A204.1 (cell line): Measurements from ENCODE around the gene LRRC42.
A peak's percentile ranks its signal among the peaks of the same experiment; 100 is the strongest.

Experiments used
- FAIRE-seq: peaks from 2 replicates; lab custom pipeline; 2012; peaks lifted over from hg19 to GRCh38; lab: Jason Lieb, UNC

LRRC42 gene, protein sequence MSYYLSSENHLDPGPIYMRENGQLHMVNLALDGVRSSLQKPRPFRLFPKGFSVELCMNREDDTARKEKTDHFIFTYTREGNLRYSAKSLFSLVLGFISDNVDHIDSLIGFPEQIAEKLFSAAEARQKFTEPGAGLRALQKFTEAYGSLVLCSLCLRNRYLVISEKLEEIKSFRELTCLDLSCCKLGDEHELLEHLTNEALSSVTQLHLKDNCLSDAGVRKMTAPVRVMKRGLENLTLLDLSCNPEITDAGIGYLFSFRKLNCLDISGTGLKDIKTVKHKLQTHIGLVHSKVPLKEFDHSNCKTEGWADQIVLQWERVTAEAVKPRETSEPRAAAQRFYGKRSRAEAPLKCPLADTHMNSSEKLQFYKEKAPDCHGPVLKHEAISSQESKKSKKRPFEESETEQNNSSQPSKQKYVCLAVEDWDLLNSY

DNA sequence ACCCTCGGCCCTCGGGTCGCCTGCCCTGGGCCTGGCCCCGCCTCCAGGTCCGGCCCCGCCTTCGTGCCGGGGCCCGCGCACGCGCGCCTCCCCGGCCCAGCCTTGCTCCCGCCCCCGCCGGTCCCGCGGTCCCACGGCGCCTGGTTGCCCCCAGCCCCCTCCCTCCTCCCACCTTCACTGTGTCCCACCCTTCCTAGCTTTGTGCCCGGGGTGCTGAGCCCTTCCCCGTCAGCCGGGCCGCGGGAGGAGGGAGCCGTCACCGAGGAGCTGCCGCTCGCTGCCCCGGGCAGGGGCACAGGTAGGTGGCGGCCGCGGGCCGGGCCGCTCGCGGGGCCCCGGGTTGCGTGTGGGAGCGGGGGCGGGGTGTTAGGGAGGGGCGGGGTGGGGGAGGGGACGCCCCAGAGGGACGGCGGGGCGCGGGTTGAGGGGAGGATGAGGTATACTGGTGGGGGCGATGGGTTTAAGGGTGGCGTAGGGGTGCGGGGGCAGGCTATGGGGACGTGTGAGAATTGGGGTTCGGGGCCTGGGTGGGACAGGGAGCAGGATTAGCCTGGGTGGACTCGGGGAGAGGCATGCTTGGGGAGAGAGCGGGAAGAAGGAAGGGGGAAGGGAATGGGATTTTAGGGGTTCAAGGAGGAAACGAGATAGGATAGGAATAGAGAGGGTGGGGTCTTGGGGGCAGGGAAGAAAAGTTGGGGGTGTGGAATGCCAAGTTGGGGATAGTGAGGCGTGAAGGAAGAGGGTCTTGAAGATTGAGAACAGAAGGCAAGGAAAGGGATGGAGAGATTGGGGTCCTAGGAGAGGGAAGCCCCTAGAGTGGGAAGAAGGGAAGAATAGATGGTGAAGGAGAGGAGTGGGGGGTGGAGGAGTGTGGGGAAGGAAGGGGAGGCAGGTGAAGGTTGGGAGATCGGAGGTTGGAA lies at the start of gene LRRC42:
TSS of gene LRRC42 (plus strand) at position 99 of the 920 bp plus-strand sequence. CDS start 5,650 bp downstream, outside the sequence.
- no peak for FAIRE-seq

DNA sequence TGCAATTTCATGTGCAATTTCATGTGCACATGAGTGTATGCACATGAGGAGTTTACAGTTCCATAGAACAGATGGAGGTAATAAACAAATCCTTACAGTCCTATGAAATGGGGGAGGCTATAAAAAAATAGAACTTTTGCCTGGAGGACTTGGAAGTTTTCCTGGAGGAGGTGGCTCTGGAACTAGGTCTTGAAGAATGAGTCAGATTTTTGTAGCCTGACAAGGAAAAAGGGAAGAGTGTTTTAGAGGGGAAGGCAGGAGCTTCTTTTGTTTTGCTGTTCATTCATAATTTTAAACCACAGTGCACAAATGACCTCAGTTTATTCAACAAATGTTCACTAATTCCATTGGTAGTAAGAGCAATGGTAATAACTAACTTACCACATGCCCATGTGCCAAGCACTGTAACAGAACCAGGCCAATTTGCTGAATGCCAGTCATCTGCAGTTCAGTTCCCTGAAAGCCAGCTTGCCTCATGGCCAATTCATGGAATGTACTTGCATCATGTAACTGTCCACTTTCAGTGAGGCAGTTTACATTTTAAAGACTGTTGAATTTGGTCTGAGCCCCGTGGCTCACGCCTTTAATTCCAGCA lies 49.4 kb upstream of the LRRC42 start:
- FAIRE-seq, result no peak

DNA sequence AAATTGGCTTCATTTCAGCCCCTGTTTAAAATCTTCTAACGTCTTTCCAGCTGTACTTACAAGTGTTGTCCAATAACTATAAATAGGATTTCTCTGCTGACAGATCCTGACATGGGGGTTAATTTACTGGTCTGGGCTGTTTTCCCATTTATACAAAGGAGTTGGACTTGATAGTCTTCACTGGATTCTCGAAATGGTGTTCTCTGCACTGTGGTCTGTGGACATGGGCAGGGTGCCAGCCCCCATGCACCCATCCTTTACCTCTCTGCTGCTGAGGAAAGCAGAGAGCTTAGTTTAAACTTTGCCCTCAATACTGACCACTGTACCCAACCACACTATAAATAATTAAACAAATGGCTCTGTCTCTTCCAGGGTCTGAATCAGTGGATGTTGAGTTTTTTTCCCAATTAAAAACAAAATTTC lies 46.9 kb upstream of the LRRC42 start:
- FAIRE-seq, result no peak

DNA sequence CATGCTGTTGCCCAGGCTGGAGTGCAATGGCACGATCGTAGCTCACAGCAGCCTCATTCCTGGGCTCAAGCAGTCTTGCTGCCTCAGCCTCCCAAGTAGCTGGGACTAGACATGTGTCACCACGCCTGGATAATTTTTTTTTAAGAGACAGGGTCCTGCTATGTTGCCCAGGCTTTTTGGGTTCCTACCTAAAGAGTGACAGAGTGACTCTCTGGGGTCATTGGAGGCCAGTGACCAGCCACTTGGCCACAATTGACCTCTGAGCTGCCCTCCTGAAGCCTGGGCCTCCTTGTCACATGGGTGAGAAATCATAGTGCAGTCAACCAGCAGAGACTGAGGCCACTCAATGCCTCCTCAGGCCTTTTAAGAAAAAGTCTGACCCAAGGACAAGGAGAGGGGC lies 46.4 kb upstream of the LRRC42 start:
- FAIRE-seq, result no peak

DNA sequence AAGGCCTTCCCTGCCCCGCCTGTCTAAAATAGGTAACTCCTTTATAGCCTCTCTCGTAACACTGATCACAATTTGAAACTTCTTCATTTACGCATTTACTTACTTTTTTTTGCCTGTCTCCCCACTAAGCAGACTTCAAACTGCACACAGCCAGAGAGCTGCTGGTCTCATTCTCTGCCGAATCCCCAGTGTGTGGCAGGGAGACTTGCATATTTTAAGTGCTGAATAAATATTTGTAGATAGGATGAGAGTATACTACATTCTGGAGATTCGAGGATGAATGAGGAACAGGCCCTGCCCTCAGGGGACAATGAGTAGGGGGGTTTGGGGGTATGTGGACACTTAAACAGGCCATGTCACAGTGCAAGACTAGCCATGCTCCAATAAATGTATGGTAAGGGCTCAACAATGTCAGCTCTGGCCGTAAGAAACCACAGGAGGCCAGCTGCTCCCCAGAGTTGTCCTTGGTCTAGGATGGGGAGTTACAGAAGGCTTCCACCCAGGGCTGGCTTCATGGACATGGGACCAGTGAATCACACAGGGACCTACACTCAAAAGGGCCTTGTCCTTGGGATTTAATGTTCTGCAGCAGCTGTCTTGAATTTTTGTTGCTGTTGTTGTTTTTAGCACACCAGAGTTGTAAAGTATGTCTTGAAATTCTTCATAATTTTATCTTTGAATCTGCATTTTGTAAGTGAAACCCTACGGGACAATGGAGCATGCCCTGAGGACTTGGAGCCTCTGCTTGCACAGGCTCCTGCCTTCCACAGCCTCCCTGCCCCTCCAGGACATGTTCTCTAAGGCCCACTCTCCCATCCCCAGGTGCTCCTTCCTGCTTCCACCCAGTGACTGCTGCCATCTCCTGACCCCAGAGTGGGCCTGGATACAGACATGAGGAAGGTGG lies 43.7 kb upstream of the LRRC42 start:
- no peak for FAIRE-seq

DNA sequence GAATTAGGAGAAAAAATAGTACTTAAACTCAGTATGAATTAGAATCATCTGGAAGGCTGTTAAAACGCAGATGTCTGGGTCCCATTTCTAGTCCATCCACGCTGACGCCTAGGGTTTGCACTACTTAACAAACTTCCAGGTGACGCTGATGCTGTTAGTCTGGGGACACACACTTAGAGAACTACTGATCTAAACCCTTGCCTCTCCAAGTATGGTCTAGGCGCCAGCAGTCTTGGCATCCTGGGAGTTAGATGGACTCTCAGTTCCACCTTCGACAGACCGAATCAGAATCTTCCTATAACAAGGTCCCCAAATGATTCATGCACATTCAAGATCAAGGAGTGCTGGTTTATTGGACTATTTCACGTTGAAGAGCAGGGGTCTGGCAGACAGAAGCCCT lies 40.6 kb upstream of the LRRC42 start:
- FAIRE-seq, result no peak

DNA sequence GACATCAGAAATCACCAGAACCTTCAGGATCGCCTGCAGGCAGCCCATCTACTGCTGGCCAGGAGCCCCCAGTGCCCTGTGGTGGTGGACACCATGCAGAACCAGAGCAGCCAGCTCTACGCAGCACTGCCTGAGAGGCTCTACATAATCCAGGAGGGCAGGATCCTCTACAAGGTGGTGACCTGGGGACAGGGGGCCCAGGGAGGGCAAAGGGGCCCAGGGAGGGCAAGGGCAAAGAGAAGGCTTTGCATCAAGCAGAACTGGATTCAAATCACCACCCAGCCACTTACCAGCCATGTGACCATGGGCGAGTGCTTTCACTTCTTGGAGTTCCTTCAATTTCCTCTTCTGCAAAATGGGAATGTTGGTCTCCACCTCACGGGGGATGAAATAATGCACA lies 40.0 kb upstream of the LRRC42 start:
- no peak for FAIRE-seq

DNA sequence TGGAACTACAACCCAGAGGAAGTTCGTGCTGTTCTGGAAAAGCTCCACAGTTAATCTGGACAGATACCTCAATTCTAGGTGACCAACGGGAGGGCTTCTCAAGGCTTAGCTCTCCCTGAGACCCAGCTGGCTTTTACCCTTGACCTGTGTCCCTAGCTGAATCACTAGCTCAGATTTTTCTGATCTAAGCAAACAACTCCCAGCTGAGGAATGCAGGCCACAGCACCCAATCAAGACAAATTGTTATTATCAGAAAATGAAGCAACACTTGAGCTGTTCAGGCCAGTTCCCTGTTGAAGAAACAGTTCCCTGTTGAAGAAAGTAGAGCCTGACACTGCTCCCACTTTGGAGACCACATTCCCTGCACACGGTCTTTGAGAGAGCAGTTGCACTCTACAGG lies 36.2 kb upstream of the LRRC42 start:
- no peak for FAIRE-seq

DNA sequence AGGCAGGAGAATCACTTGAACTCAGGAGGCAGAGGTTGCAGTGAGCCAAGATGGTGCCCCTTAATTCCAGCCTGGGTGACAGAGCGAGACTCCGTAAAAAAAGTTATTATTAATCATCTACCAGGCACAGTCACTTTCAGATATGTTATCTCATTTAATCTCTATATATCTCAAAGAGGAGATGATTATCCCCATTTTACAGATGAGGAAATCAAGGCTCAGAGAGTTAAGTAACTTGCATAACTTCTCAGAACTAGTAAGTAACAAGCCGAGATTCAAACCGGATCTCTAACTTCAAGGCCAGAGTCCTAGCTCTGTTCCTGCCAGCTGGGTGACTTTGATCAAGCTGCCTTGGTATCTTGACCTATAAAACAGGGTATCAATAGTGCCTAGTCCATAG lies 34.7 kb upstream of the LRRC42 start:
- FAIRE-seq, result no peak

DNA sequence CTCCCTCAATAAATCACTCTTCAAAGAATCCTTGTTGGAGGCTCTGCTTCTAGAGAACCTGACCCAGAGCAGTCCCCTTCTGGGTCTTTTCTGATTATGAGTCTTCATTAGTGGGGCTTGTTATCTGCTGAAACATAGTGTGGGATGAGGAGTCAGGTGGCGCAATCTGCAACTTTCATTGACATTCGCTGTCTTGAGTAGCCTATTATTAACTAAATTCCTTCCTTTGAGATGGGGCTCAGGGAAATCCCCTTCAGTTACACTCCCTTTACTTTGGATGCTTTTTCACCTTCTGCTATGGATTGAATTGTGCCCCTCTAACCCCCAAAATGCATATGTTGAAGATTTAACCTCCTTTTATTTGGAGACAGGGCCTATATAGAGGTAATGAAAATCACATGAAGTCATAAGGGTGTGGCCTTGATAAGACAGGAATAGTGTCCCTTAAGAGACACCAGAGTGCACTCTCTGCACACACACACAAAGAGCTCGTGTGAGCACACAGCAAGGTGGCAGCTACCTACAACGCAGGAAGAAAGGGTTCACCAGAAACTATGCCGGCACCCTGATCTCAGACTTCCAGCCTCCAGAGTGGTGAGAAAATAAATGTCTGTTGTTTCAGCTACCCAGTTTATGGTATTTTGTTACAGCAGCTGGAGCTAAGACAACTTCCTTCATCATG lies 32.7 kb upstream of the LRRC42 start:
- FAIRE-seq, result no peak

DNA sequence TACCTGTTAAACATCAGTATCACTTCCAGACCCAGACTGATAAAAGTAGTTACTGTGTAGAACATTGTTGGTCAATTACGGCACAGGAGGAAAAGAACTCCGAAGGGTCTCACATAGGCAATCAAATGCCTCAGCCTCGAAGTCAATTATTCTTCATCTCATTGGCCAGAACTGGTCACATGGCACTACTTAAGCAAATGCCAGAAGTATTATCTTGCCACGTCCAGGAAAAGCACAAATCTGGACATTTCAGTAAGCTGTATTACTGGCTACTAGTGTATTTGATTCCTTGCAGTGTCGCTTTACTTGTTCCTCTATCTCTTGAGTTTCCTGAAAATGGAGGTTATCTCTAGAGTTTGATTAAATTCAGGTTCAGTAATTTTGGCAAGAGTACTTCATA lies 27.8 kb upstream of the LRRC42 start:
- no peak for FAIRE-seq

DNA sequence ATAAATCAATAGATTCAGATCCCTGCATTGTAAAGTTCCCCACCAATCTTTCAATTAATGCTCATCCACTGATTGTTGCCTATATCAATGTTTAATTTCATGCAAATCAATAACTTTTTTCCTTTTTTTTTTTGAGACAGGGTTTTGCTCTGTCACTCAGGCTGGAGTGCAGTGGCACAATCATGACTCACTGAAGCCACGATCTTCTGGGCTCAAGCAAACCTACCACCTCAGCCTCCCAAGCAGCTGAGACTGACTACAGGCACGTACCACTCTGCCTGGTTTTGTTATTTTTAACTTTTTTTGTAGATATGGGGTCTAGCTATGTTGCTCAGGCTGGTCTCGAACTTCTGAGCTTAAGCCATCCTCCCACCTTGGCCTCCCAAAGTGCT lies 26.5 kb upstream of the LRRC42 start:
- no peak for FAIRE-seq

DNA sequence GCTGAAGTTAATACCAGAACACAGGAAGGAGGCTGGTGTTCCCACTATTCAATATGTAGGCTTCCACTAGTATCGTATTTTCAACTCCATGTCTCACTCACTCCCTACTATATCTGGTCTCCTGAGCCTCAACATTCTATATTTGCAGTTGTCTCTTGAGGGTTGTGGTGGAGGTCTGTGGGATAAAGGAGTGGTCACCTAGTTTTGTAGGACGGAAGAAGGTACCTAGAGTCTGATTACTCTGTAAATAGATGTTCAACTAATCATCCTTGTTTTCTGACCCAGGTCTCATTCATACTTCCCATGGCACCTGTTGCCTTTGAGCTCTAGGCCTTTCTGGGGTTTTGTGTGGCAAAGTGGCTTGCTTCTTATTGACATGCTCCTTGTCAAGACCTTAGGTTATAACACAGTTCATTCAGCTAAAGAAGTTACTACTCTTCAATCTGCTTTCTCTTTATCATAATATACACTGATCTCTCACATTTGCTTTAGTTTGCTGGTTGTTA lies 18.7 kb upstream of the LRRC42 start:
- no peak for FAIRE-seq

DNA sequence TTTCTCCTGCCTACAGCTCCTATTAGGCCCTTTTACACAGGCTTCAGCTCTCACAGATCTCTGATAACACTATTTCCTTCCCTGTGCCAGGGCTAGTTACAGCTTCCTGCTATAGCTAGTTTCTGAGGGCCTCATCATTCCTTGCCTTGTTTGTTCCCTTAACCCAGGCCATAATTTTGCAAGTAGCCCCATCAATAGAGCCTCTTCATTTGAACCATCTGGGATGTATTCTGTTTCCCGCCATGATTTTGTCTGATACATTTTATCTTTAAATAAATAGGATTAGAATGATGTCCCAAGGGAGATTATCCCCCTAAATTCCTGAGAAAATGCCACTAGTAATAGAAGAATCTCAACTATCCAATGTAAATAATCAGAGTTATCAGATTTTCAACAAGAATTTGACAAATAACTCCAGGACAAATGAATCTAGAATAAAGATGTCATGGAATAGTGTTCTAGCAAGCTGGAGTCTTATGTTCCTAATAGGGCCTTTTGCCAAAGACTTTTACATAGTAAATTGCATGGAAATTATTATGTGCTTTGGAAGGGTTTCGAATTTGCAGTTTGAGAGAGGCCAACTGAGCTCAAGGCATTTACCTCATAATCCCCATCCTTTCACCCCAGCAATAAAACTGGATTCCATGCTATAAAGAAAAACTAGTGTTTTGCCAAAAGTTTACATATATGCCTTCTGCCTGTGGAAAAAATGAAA lies 16.7 kb upstream of the LRRC42 start:
- FAIRE-seq, result no peak

DNA sequence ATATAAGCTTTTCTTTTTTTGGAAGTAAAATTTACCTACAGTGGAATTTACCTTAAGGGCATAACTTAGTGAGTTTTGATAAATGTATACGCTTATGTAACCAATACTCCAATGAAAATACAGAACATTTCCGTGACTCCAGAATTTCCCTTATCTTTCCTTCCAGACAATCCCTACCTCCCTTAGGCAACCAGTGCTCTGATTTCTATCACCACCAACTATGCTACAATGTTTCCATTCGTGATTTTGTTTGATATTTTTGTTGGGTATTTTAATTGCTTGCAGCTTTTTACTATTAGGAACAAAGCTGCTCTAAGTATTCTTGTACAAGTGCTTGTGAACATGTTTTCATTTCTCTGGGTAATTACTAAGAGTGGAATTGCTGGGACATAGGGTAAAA lies 15.2 kb upstream of the LRRC42 start:
- no peak for FAIRE-seq

DNA sequence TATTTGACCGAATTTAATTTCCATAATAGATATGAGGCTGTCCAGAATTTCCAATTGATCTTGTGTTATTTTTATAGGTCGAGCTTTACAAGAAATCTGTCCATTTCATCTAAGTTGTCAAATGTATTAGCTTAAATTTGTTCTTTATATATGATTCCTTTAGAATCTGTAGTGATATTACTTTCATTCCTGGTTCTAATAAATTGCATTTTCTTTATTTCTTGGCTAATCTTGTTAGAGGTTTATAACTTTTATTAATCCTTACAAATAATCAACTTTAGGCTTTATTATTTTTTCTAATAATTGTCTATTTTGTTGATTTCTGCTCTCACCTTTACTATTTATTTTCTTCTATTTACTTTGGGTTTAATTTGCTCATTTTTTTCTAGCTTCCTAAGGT lies 14.6 kb upstream of the LRRC42 start:
- FAIRE-seq, result peak; percentile 54

DNA sequence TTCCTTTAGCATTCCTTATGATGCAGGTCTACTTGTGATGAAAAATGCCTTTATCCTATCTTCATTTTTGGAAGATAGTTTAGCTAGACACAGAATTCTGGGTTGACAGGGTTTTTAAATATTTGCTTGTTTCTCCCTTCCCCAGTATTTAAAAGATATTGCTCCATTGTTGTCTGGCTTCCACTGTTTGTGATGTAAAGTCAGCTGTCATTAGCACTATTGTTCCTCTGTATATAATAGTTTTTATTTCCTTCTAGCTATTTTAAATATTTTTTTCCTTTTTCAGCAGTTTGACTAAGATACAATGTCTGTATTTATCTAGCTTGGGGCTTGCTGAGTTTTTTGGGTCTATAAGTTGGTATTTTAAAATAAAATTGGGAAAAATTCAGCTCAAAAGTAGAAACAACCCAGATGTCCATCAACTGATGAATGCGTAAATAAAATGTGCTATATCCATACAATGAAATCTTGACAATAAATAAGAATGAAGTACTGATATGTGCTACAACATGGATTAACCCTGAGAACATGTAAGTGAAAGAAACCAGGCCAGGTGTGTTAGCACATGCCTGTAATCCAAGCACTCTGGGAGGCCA lies 11.9 kb upstream of the LRRC42 start:
- no peak for FAIRE-seq

DNA sequence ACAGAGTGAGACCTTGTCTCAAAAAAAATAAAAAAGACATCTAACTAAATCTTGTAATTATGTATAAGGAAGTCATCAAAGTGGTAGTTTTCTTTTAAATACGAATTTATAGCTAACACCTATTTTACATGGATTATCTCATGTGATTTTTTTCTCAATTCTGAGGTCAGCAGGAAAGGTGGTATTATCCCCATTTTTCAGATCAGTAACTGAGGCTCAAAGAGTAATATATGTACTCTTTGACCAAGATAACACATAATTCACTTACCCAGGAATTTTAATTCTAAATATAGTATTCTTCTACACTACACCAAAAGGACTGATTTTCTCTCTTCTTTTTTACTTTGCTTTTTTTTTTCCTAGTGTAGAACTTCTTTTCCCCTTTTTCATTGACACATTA lies 9.7 kb upstream of the LRRC42 start:
- no peak for FAIRE-seq

DNA sequence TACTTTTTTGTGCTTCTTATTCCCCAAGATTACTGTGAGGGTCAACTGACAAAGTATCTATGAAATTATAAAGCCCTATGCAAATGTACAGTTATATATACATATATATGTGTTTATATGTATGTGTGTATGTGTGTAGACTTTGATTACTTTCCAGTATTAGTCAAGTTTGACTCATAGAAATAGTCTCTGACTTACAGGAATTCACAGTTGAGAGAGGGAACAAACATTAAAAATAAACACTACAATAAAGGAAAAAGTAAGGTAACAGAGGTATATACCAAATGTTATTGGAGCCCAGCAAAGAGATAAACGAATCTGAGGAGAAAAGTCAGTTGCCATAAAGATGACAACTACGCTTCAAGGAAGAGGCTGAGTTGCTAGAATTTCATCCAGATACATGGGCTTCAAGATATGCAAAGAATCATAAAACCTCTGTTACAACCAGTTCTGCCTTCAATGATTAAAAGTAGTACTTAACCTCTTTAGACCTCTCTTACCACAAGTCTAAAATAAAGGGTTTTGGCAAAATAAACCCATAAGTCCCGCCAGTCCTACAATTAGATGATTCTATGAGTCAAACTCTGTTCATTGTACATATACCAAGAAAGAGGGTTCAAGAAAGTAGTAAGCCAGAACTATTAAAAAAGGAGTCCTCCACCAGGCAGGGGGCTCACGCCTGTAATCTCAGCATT lies 7.9 kb upstream of the LRRC42 start:
- no peak for FAIRE-seq
